IMR-90 (cell line): ENCODE data around the gene BBIP1. TPM values are rescaled to one million over a fixed set of nuclear protein-coding genes. Genes with fewer than 3 reads are reported as not detected.

ENCODE experiments used
- ATAC-seq: fragments of 200-7000 bp; cut with Tn5 transposase; 2 replicates; pipeline ENCODE4 v1.9.1; 2020; ENCODE audit warnings: low read depth, mild to moderate bottlenecking, moderate library complexity
- BruUV-seq: library from RNA; stranded (reverse); fragments of 400-500 nt; replicated peaks from 2 replicates; lab custom pipeline; 2021; lab: Mats Ljungman, UMichigan
- CTCF ChIA-PET: fragments of 300-600 bp; formaldehyde crosslinking; extraction: SDS; loops from one replicate; lab custom pipeline; 2021; ENCODE audit warnings: antibody characterized with exemption; lab: Yijun Ruan, JAX
- POLR2A ChIA-PET: fragments of 300-600 bp; sonication (Branson Sonifier 250); formaldehyde crosslinking; loops from one replicate; lab custom pipeline; 2022; ENCODE audit warnings: antibody characterized with exemption; ENCODE audit not compliant: unreplicated experiment; lab: Charles Lee
- DNase-seq: peaks from one replicate; pipeline ENCODE4 v3.0.0; 2013
- H2AFZ ChIP-seq: replicated peaks from 2 replicates; pipeline ENCODE3; 2013; ENCODE audit warnings: low read length, mild to moderate bottlenecking; ENCODE audit not compliant: poor library complexity
- H2AK5ac ChIP-seq: 2 replicates; pipeline ENCODE4 v1.6.1; 2013; ENCODE audit warnings: low read depth, low read length, inconsistent platforms
- H2AK9ac ChIP-seq: replicated peaks from 2 replicates; pipeline ENCODE3; 2013; ENCODE audit warnings: mild to moderate bottlenecking, low read depth, low read length, moderate library complexity; ENCODE audit not compliant: poor library complexity
- H2BK120ac ChIP-seq: 2 replicates; pipeline ENCODE4 v1.6.1; 2013; ENCODE audit warnings: low read depth, low read length, inconsistent platforms
- H2BK15ac ChIP-seq: 3 replicates; pipeline ENCODE4 v1.6.1; 2013; ENCODE audit warnings: low read depth, low read length, inconsistent platforms
- H2BK20ac ChIP-seq: 2 replicates; pipeline ENCODE4 v1.6.1; 2013; ENCODE audit warnings: low read depth, mild to moderate bottlenecking, inconsistent platforms, low read length, moderate library complexity
- H2BK5ac ChIP-seq: 2 replicates; pipeline ENCODE4 v1.6.1; 2013; ENCODE audit warnings: mild to moderate bottlenecking, low read depth, low read length, inconsistent platforms; ENCODE audit not compliant: poor library complexity, severe bottlenecking
- H3K14ac ChIP-seq: replicated peaks from 2 replicates; pipeline ENCODE4 v1.6.1; 2013; ENCODE audit warnings: low read depth, low read length, inconsistent platforms
- H3K18ac ChIP-seq: 2 replicates; pipeline ENCODE4 v1.6.1; 2013; ENCODE audit warnings: low read depth, low read length, control low read depth
- H3K23ac ChIP-seq: 2 replicates; pipeline ENCODE4 v1.6.1; 2013; ENCODE audit warnings: low read depth, low read length, inconsistent platforms
- H3K27ac ChIP-seq: 2 replicates; pipeline ENCODE4 v1.5.1; 2013; ENCODE audit warnings: mild to moderate bottlenecking, control low read depth, low read length; ENCODE audit not compliant: insufficient read depth
- H3K27me3 ChIP-seq: 2 replicates; pipeline ENCODE4 v1.6.1; 2013; ENCODE audit warnings: low read length; ENCODE audit not compliant: control insufficient read depth, insufficient read depth
- H3K36me3 ChIP-seq: 2 replicates; pipeline ENCODE4 v1.6.1; 2013; ENCODE audit warnings: low read length, mixed read lengths; ENCODE audit not compliant: control insufficient read depth, insufficient read depth
- H3K4ac ChIP-seq: 2 replicates; pipeline ENCODE4 v1.6.1; 2013; ENCODE audit warnings: low read depth, low read length, inconsistent platforms
- H3K4me1 ChIP-seq: 2 replicates; pipeline ENCODE4 v1.6.1; 2013; ENCODE audit warnings: low read length, mixed read lengths; ENCODE audit not compliant: control insufficient read depth, insufficient read depth
- H3K4me2 ChIP-seq: 2 replicates; pipeline ENCODE4 v1.6.1; 2013; ENCODE audit warnings: low read depth, mild to moderate bottlenecking, control low read depth, low read length, moderate library complexity
- H3K4me3 ChIP-seq: 2 replicates; pipeline ENCODE4 v1.5.1; 2013; ENCODE audit warnings: low read depth, mild to moderate bottlenecking, control low read depth, low read length, moderate library complexity; ENCODE audit not compliant: insufficient read depth
- H3K56ac ChIP-seq: 2 replicates; pipeline ENCODE4 v1.6.1; 2013; ENCODE audit warnings: low read length, inconsistent platforms; ENCODE audit not compliant: insufficient read depth; ENCODE audit errors: extremely low read depth
- H3K79me1 ChIP-seq, 2 experiments: 2 replicates each; pipeline ENCODE4 v1.6.1; 2013; ENCODE audit warnings: low read length in 2 of 2, inconsistent platforms in 1 of 2, low read depth in 1 of 2
- H3K9ac ChIP-seq: 2 replicates; pipeline ENCODE4 v1.6.1; 2013; ENCODE audit warnings: low read depth, low read length, control low read depth
- H3K9me1 ChIP-seq: 2 replicates; pipeline ENCODE4 v1.6.1; 2013; ENCODE audit warnings: low read length, inconsistent platforms; ENCODE audit not compliant: insufficient read depth
- H3K9me3 ChIP-seq: 2 replicates; pipeline ENCODE4 v1.6.1; 2013; ENCODE audit warnings: low read length; ENCODE audit not compliant: control insufficient read depth, insufficient read depth
- H4K20me1 ChIP-seq: 2 replicates; pipeline ENCODE4 v1.6.1; 2013; ENCODE audit warnings: low read length, inconsistent platforms; ENCODE audit not compliant: insufficient read depth
- H4K5ac ChIP-seq: 2 replicates; pipeline ENCODE4 v1.6.1; 2013; ENCODE audit warnings: mild to moderate bottlenecking, low read depth, low read length, control low read depth
- H4K8ac ChIP-seq, 2 experiments: 2 replicates each; pipeline ENCODE4 v1.6.1; 2013; ENCODE audit warnings: low read depth in 2 of 2, low read length in 2 of 2, control low read depth in 1 of 2, inconsistent platforms in 1 of 2
- H4K91ac ChIP-seq: 2 replicates; pipeline ENCODE4 v1.6.1; 2013; ENCODE audit warnings: low read depth, low read length, inconsistent platforms; ENCODE audit not compliant: insufficient read depth
- MXI1 ChIP-seq: IDR thresholded peaks from 2 replicates; pipeline ENCODE4 v1.6.1; 2012; ENCODE audit warnings: low read depth, mild to moderate bottlenecking, low read length, moderate library complexity, borderline replicate concordance
- RCOR1 ChIP-seq: IDR thresholded peaks from 2 replicates; pipeline ENCODE4 v1.6.1; 2012; ENCODE audit warnings: mild to moderate bottlenecking, low read length, improper control_type of control experiment; ENCODE audit not compliant: insufficient replicate concordance
- WGBS, 2 experiments: methylation state at CpG; one replicate each; pipeline versions ENCODE4 v1.1.5 to v1.1.7; 2013; ENCODE audit warnings: missing lambda C conversion rate in 2 of 2; ENCODE audit not compliant: insufficient read length in 1 of 2; ENCODE audit errors: extremely low coverage in 2 of 2; 5-methylcytosine and 5-hydroxymethylcytosine counted together
- dilution Hi-C: fragments of 300-500 bp; cut with HindIII; formaldehyde crosslinking; loops from one replicate; pipeline ENCODE4 v1.14.3; 2018; ENCODE audit warnings: low sequenced_read_pairs; ENCODE audit not compliant: unreplicated experiment
- in situ Hi-C: fragments of 300-500 bp; cut with MboI; formaldehyde crosslinking; loops from 3 replicates; pipeline ENCODE4 v1.14.3; 2019; ENCODE audit warnings: low sequenced_read_pairs, inconsistent platforms, mixed read lengths
- intact Hi-C: fragments of 100-400 bp; cut with micrococcal nuclease; formaldehyde crosslinking; loops from 2 replicates; pipeline ENCODE4 v1.10.0; 2022
- polyA plus RNA-seq, 3 experiments: library from polyadenylated mRNA; depleted of rRNA; stranded (reverse); fragments of >200 nt; gene quantifications; 2 replicates each; pipeline ENCODE4 v1.2.3, GENCODE V29; 2012; ENCODE audit warnings: low replicate concordance in 1 of 3
- total RNA-seq: library from RNA; depleted of rRNA; stranded (reverse); fragments of >200 nt; gene quantifications from 2 replicates; pipeline ENCODE4 v1.2.3, GENCODE V29; 2012
- TF ChIP-seq, protein P1 (sequence below): conservative IDR thresholded peaks from 2 replicates; pipeline ENCODE4 v1.5.1; 2012; ENCODE audit warnings: mild to moderate bottlenecking, low read depth, low read length, improper control_type of control experiment
- TF ChIP-seq, protein P2 (sequence below): fragments of 150-350 bp; IDR thresholded peaks from 2 replicates; pipeline ENCODE4 v1.6.1; 2016; ENCODE audit warnings: low read depth, mild to moderate bottlenecking, low read length, moderate library complexity, borderline replicate concordance

BBIP1 gene
- total and polyA plus RNA-seq, 2 of the 4 experiments (the other 2 are of a cell fraction), result 17.4 to 19.9 TPM

GRCh38 chr10:110873951-110874350 is 45.0 kb downstream of the BBIP1 start:
- no peaks in the 10 kb centered on the region for H3K27me3 ChIP-seq
- ATAC-seq (no peak), DNase-seq (no peak)
- no peak overlapping the region for H2BK15ac ChIP-seq
- H2BK5ac ChIP-seq, result no peak overlapping the region
- no peak overlapping the region for H3K27ac ChIP-seq
- no TSS peak for BruUV-seq
- H3K56ac ChIP-seq, result no peak overlapping the region; the same call in 1 of the 2 replicates
- H3K4me2 ChIP-seq, result peak overlapping the region; percentile 68
- no peak overlapping the region for H3K4ac ChIP-seq
- ChIA-PET CTCF (no interaction called here), POLR2A (no interaction called here)
- no peak overlapping the region for H4K5ac ChIP-seq
- in situ Hi-C loops (no loop called here), dilution Hi-C loops (no loop called here), intact Hi-C loops (loop anchor here (1.0 to 5.0 kb wide), 4 partner anchors 71 to 262 kb away; no protein-coding TSS in a partner anchor)
- peaks cover 0 to 14% of the 10 kb centered on the region in 2 experiments; a peak in 2 of 4 replicates for H3K79me1 ChIP-seq
- no peak overlapping the region for H4K91ac ChIP-seq
- no peaks in the 10 kb centered on the region for H3K9me3 ChIP-seq
- H3K9ac ChIP-seq, result no peak overlapping the region
- no peak overlapping the region for H4K8ac ChIP-seq
- no peak overlapping the region for H3K4me3 ChIP-seq
- TF ChIP-seq RCOR1 (no peak), MXI1 (no peak)
- TF ChIP-seq, protein P1, sequence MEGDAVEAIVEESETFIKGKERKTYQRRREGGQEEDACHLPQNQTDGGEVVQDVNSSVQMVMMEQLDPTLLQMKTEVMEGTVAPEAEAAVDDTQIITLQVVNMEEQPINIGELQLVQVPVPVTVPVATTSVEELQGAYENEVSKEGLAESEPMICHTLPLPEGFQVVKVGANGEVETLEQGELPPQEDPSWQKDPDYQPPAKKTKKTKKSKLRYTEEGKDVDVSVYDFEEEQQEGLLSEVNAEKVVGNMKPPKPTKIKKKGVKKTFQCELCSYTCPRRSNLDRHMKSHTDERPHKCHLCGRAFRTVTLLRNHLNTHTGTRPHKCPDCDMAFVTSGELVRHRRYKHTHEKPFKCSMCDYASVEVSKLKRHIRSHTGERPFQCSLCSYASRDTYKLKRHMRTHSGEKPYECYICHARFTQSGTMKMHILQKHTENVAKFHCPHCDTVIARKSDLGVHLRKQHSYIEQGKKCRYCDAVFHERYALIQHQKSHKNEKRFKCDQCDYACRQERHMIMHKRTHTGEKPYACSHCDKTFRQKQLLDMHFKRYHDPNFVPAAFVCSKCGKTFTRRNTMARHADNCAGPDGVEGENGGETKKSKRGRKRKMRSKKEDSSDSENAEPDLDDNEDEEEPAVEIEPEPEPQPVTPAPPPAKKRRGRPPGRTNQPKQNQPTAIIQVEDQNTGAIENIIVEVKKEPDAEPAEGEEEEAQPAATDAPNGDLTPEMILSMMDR, result no peak
- TF ChIP-seq, protein P2, sequence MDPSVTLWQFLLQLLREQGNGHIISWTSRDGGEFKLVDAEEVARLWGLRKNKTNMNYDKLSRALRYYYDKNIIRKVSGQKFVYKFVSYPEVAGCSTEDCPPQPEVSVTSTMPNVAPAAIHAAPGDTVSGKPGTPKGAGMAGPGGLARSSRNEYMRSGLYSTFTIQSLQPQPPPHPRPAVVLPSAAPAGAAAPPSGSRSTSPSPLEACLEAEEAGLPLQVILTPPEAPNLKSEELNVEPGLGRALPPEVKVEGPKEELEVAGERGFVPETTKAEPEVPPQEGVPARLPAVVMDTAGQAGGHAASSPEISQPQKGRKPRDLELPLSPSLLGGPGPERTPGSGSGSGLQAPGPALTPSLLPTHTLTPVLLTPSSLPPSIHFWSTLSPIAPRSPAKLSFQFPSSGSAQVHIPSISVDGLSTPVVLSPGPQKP, result no peak
- peaks cover 9% of the 10 kb centered on the region for H3K9me1 ChIP-seq
- H2AFZ ChIP-seq, result no peak overlapping the region
- H3K4me1 ChIP-seq, result peaks cover 4% of the 10 kb centered on the region; the same call in 1 of the 2 replicates
- no CpG with 5 or more reads among the region's 2 CpGs for WGBS, 2 experiments
- H3K18ac ChIP-seq, result no peak overlapping the region
- no peak overlapping the region for H3K23ac ChIP-seq
- H2BK120ac ChIP-seq, result no peak overlapping the region
- H2AK5ac ChIP-seq, result no peak overlapping the region
- H4K20me1 ChIP-seq, result no peaks in the 10 kb centered on the region; the same call in 1 of the 2 replicates
- no peak overlapping the region for H3K14ac ChIP-seq
- no peak overlapping the region for H2AK9ac ChIP-seq
- H3K36me3 ChIP-seq, result peaks cover 2% of the 10 kb centered on the region
- no peak overlapping the region for H2BK20ac ChIP-seq
